Karpas-422 (cell line): ENCODE results near the gene UST. TPM values are rescaled to one million over a fixed set of nuclear protein-coding genes. Genes with fewer than 3 reads are reported as not detected.

Experiments
- DNase-seq: peaks from one replicate; pipeline ENCODE4 v3.0.0-alpha.2; 2015
- H2AFZ ChIP-seq: fragments of 200-600 bp; sonication (generic); 2 replicates; pipeline ENCODE4 v1.6.1; 2014; ENCODE audit warnings: antibody characterized with exemption, low read length, mixed read lengths
- H3K27ac ChIP-seq: fragments of 200-600 bp; sonication (generic); 2 replicates; pipeline ENCODE4 v1.5.1; 2014; ENCODE audit warnings: mild to moderate bottlenecking, low read length, moderate library complexity
- H3K27me3 ChIP-seq: fragments of 200-600 bp; sonication (generic); 2 replicates; pipeline ENCODE4 v1.6.1; 2014; ENCODE audit warnings: low read length, mixed read lengths
- H3K36me3 ChIP-seq: fragments of 200-600 bp; sonication (generic); 2 replicates; pipeline ENCODE4 v1.6.1; 2014; ENCODE audit warnings: low read length, mixed read lengths; ENCODE audit not compliant: insufficient read depth
- H3K4me1 ChIP-seq: fragments of 200-600 bp; sonication (generic); 2 replicates; pipeline ENCODE4 v1.6.1; 2014; ENCODE audit warnings: mild to moderate bottlenecking, low read length, mixed read lengths
- H3K4me2 ChIP-seq: fragments of 200-600 bp; sonication (generic); 2 replicates; pipeline ENCODE4 v1.6.1; 2014; ENCODE audit warnings: low read length, low read depth, mild to moderate bottlenecking; ENCODE audit not compliant: poor library complexity, severe bottlenecking
- H3K4me3 ChIP-seq: fragments of 200-600 bp; sonication (generic); 2 replicates; pipeline ENCODE4 v1.5.1; 2014; ENCODE audit warnings: mild to moderate bottlenecking, antibody characterized with exemption, low read length, mixed read lengths
- H3K79me2 ChIP-seq: fragments of 200-600 bp; sonication (generic); 2 replicates; pipeline ENCODE4 v1.6.1; 2014; ENCODE audit warnings: mild to moderate bottlenecking, low read length, mixed read lengths
- H3K9ac ChIP-seq: fragments of 200-600 bp; sonication (generic); 2 replicates; pipeline ENCODE4 v1.6.0; 2014; ENCODE audit warnings: low read length
- H3K9me2 ChIP-seq: fragments of 200-600 bp; sonication (generic), shearing (Covaris generic); replicated peaks from 2 replicates; pipeline ENCODE4 v1.6.0; 2014; ENCODE audit warnings: mild to moderate bottlenecking, low read length, moderate library complexity; ENCODE audit not compliant: insufficient read depth
- H3K9me3 ChIP-seq: fragments of 300-700, 200-600 bp; sonication (generic); 2 replicates; pipeline ENCODE4 v1.6.1; 2014; ENCODE audit warnings: low read length, mixed read lengths
- H4K20me1 ChIP-seq: fragments of 200-600 bp; sonication (generic); 2 replicates; pipeline ENCODE4 v1.6.1; 2014; ENCODE audit warnings: mild to moderate bottlenecking, antibody characterized with exemption, low read length, low read depth; ENCODE audit not compliant: insufficient read depth
- total RNA-seq: library from RNA; depleted of rRNA; stranded (reverse); fragments of >200 nt; shearing (Covaris generic); gene quantifications from 2 replicates; pipeline ENCODE4 v1.2.3, GENCODE V29; 2014; ENCODE audit warnings: low replicate concordance

UST gene
- total RNA-seq, 1 experiment from 2014 or later, result 0.15 TPM

GRCh38 chr6:148739822-148740128, 7.1 kb upstream of the UST start:
- Histone ChIP-seq H3K27me3 (no peaks in the 10 kb centered on the region), H3K4me2 (no peak overlapping the region)

GRCh38 chr6:148743476-148743875, 3.4 kb upstream of the UST start:
- Histone ChIP-seq H3K4me2 (no peak overlapping the region), H3K36me3 (no peaks in the 10 kb centered on the region), H3K4me1 (peaks cover 10% of the 10 kb centered on the region), H3K79me2 (no peaks in the 10 kb centered on the region), H3K9me3 (no peaks in the 10 kb centered on the region), H4K20me1 (no peaks in the 10 kb centered on the region), H3K4me3 (no peak overlapping the region), H3K9me2 (no peaks in the 10 kb centered on the region), H3K27me3 (no peaks in the 10 kb centered on the region), H3K27ac (no peak overlapping the region), H3K9ac (no peak overlapping the region), H2AFZ (no peak overlapping the region)
- DNase-seq, result no peak

More at GRCh38 chr6:148739822-148740128, 7.1 kb upstream of the UST start:
- Histone ChIP-seq H2AFZ (no peak overlapping the region), H4K20me1 (no peaks in the 10 kb centered on the region), H3K27ac (no peak overlapping the region), H3K9ac (no peak overlapping the region), H3K4me1 (no peaks in the 10 kb centered on the region), H3K9me2 (no peaks in the 10 kb centered on the region), H3K79me2 (no peaks in the 10 kb centered on the region), H3K36me3 (no peaks in the 10 kb centered on the region), H3K4me3 (no peak overlapping the region), H3K9me3 (no peaks in the 10 kb centered on the region)
- no peak for DNase-seq

- H2AFZ ChIP-seq, result no peak overlapping the region
- no peaks in the 10 kb centered on the region for H3K36me3 ChIP-seq
- no peaks in the 10 kb centered on the region for H3K79me2 ChIP-seq
- no peaks in the 10 kb centered on the region for H4K20me1 ChIP-seq
- H3K4me1 ChIP-seq, result peaks cover 10% of the 10 kb centered on the region
- H3K9me3 ChIP-seq, result no peaks in the 10 kb centered on the region
- 0 out of 2 replicates have a peak overlapping the region, but pooled peaks have one; percentile 20 for H3K9ac ChIP-seq
- H3K27ac ChIP-seq, result no peak overlapping the region
- H3K4me2 ChIP-seq, result peak overlapping the region; percentile 70
- no peak for DNase-seq
- no peaks in the 10 kb centered on the region for H3K9me2 ChIP-seq
- H3K27me3 ChIP-seq, result no peaks in the 10 kb centered on the region
- peak overlapping the region; percentile 65; the same call in 1 of the 2 replicates for H3K4me3 ChIP-seq
Observed at GRCh38 chr6:148745926-148746325, 904 bp upstream of the UST start.

- Histone ChIP-seq H3K79me2 (no peaks in the 10 kb centered on the region), H2AFZ (no peak overlapping the region), H3K9ac (no peak overlapping the region), H3K36me3 (no peaks in the 10 kb centered on the region), H3K4me2 (peak overlapping the region; percentile 70), H3K4me3 (peak overlapping the region; percentile 65; the same call in 1 of the 2 replicates), H3K27ac (no peak overlapping the region), H4K20me1 (no peaks in the 10 kb centered on the region), H3K27me3 (no peaks in the 10 kb centered on the region), H3K9me2 (no peaks in the 10 kb centered on the region), H3K4me1 (peaks cover 10% of the 10 kb centered on the region), H3K9me3 (no peaks in the 10 kb centered on the region)
- DNase-seq, result no peak
Observed at GRCh38 chr6:148747145-148747470, 278 bp downstream of the UST start.

GRCh38 chr6:148747471-148748165, 788 bp downstream of the UST start:
- H3K4me3 ChIP-seq, result no peak overlapping the region
- no peak overlapping the region for H2AFZ ChIP-seq
- no peak overlapping the region for H3K9ac ChIP-seq
- no peaks in the 10 kb centered on the region for H3K79me2 ChIP-seq
- no peaks in the 10 kb centered on the region for H3K9me2 ChIP-seq
- H3K4me1 ChIP-seq, result peaks cover 10% of the 10 kb centered on the region
- H4K20me1 ChIP-seq, result no peaks in the 10 kb centered on the region
- H3K27ac ChIP-seq, result no peak overlapping the region
- H3K36me3 ChIP-seq, result no peaks in the 10 kb centered on the region
- no peak overlapping the region for H3K4me2 ChIP-seq
- DNase-seq, result no peak
- H3K27me3 ChIP-seq, result no peaks in the 10 kb centered on the region
- no peaks in the 10 kb centered on the region for H3K9me3 ChIP-seq

DNA sequence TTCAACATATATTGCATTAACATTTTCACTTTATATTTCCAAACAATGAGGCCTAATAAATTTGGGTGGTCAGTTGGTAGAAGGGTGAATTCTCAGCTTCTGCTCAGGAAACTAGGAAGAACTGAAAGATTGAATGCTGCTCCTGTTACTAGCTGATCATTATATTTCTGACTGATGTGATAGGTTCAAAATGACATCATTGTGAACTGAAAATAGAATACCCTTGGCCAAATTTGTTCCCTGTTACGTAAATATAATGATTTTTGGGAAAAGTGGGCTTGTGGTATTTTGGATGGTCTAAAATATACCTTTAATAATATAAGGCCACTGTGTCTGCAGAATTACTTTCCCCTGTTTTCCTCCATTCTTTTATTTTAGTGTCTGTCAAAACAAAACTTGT, 2.8 kb downstream of the UST start:
- Histone ChIP-seq H3K27me3 (no peaks in the 10 kb centered on the region), H3K4me3 (no peak overlapping the region), H4K20me1 (no peaks in the 10 kb centered on the region), H3K9me2 (no peaks in the 10 kb centered on the region), H3K36me3 (no peaks in the 10 kb centered on the region), H3K4me2 (no peak overlapping the region), H3K9ac (no peak overlapping the region), H3K4me1 (peaks cover 10% of the 10 kb centered on the region), H3K79me2 (no peaks in the 10 kb centered on the region), H3K27ac (no peak overlapping the region), H2AFZ (no peak overlapping the region), H3K9me3 (no peaks in the 10 kb centered on the region)
- DNase-seq, result no peak

- no peaks in the 10 kb centered on the region for H3K27me3 ChIP-seq
- H2AFZ ChIP-seq, result no peak overlapping the region
- no peak overlapping the region for H3K27ac ChIP-seq
- H3K9me3 ChIP-seq, result no peaks in the 10 kb centered on the region
- no peaks in the 10 kb centered on the region for H4K20me1 ChIP-seq
- no peak overlapping the region for H3K4me2 ChIP-seq
- H3K79me2 ChIP-seq, result no peaks in the 10 kb centered on the region
- DNase-seq, result no peak
- no peaks in the 10 kb centered on the region for H3K9me2 ChIP-seq
- no peaks in the 10 kb centered on the region for H3K36me3 ChIP-seq
- peaks cover 7% of the 10 kb centered on the region for H3K4me1 ChIP-seq
- no peak overlapping the region for H3K4me3 ChIP-seq
- no peak overlapping the region for H3K9ac ChIP-seq
Observed at GRCh38 chr6:148750838-148751792, 4.3 kb downstream of the UST start.

GRCh38 chr6:148751793-148752170, 5.0 kb downstream of the UST start:
- Histone ChIP-seq H3K27ac (no peak overlapping the region), H4K20me1 (no peaks in the 10 kb centered on the region), H3K27me3 (no peaks in the 10 kb centered on the region), H2AFZ (no peak overlapping the region), H3K4me1 (peaks cover 1% of the 10 kb centered on the region), H3K4me3 (no peak overlapping the region), H3K9me3 (no peaks in the 10 kb centered on the region), H3K4me2 (no peak overlapping the region), H3K9me2 (no peaks in the 10 kb centered on the region), H3K36me3 (no peaks in the 10 kb centered on the region), H3K79me2 (no peaks in the 10 kb centered on the region), H3K9ac (no peak overlapping the region)
- no peak for DNase-seq
